Heart left ventricle (tissue), 16 donors: ENCODE measurements around the gene GALNT8. TPM values are rescaled to one million over a fixed set of nuclear protein-coding genes. Genes with fewer than 3 reads are reported as not detected.

Source experiments
- ATAC-seq, 4 donors: fragments of 200-7000 bp; cut with Tn5 transposase; one replicate each; pipeline ENCODE4 v1.9.1; 2020 to 2022; ENCODE audit warnings: moderate library complexity in 4 of 4, mild to moderate bottlenecking in 3 of 4, moderate number of reproducible peaks in 1 of 4
- DNase-seq, 5 donors: peaks; one replicate each; pipeline ENCODE4 v3.0.0-alpha.2; 2020
- H3K27ac ChIP-seq, 12 donors: fragments of 200-600 bp; sonication (generic) in 4 of 12; one replicate each; pipeline versions ENCODE4 v1.5.0 to v1.8.0; 2016 to 2022; ENCODE audit warnings: mild to moderate bottlenecking in 2 of 12
- H3K27me3 ChIP-seq, 9 donors: fragments of 200-600 bp; sonication (generic) in 2 of 9; one replicate each; pipeline versions ENCODE4 v1.5.1 to v1.8.0; 2016 to 2022; ENCODE audit warnings: mild to moderate bottlenecking in 3 of 9
- H3K36me3 ChIP-seq, 9 donors: fragments of 200-600 bp; sonication (generic) in 2 of 9; one replicate each; pipeline versions ENCODE4 v1.5.0 to v1.8.0; 2018 to 2022; ENCODE audit warnings: mild to moderate bottlenecking in 2 of 9
- H3K4me1 ChIP-seq, 12 donors: fragments of 200-600 bp; sonication (generic) in 4 of 12; one replicate each; pipeline versions ENCODE4 v1.5.0 to v1.8.0; 2016 to 2022; ENCODE audit warnings: mild to moderate bottlenecking in 3 of 12
- H3K4me3 ChIP-seq, 12 donors: fragments of 200-600 bp; sonication (generic) in 4 of 12; one replicate each; pipeline versions ENCODE4 v1.5.0 to v1.8.0; 2017 to 2022; ENCODE audit warnings: mild to moderate bottlenecking in 9 of 12, moderate library complexity in 4 of 12
- H3K9me3 ChIP-seq, 12 donors: fragments of 200-600 bp; sonication (generic) in 4 of 12; one replicate each; pipeline versions ENCODE4 v1.5.0 to v1.8.0; 2016 to 2022; ENCODE audit warnings: mild to moderate bottlenecking in 1 of 12
- POLR2A ChIP-seq, 2 donors: fragments of 450-650 bp; IDR thresholded peaks; one replicate each; pipeline ENCODE4 v1.6.1; 2017; ENCODE audit warnings: antibody characterized with exemption in 2 of 2, mild to moderate bottlenecking in 2 of 2, moderate library complexity in 2 of 2
- WGBS, 4 donors: extraction: QIAGEN DNeasy Blood & Tissue Kit in 2 of 4; methylation state at CpG; one replicate each; pipeline versions ENCODE4 v1.1.5 to v1.1.7; 2013 to 2018; 5-methylcytosine and 5-hydroxymethylcytosine counted together
- intact Hi-C, 10 donors: fragments of 100-400 bp; cut with DNase I; formaldehyde crosslinking; loops; one replicate each; pipeline versions ENCODE4 v1.11.1 to v1.14.2; 2022
- polyA plus RNA-seq, 2 donors: library from polyadenylated mRNA; stranded (reverse); fragments of 200-250 nt; gene quantifications; one replicate each; pipeline ENCODE4 v1.2.3, GENCODE V29; 2013
- total RNA-seq, 9 donors: library from RNA; depleted of rRNA in 2 of 9; stranded (reverse); fragments of >200 nt in 2 of 9; fragmentation: NEBNext Ultra II Directional in 3 of 9; extraction: Animal tissue kit (Norgen Biotek cat#: 25700) in 3 of 9; gene quantifications; one replicate each; pipeline versions ENCODE4 v1.1.0 to v1.2.4, GENCODE V29; 2016 to 2023
- TF ChIP-seq, protein P1 (sequence below), 12 donors: fragments of 200-600 bp; sonication (generic) in 4 of 12; IDR thresholded peaks; one replicate each; pipeline versions ENCODE4 v1.5.0 to v1.8.0; 2018 to 2022; ENCODE audit warnings: antibody characterized with exemption in 12 of 12, mild to moderate bottlenecking in 5 of 12
- donor health status: ischemic (EF 13 %, LVEDD 7.1; RV severe dilation, severe dysfunction).
- donor health status: healthy with polysubstance abuse.
- donor health status: DM: no; HTN: yes; CAD: no.
- donor health status: DM: no; HTN: no; CAD: no.
- donor health status: ischemic (EF 25% LVEDD 6.9; RV normal size, moderate dysfunction).
- donor health status: ischemic (EF 25% LVEDD 5.7; RV mildly dilated, moderate dysfunction).
- donor health status: healthy.
- donor health status: DM: yes; HTN: yes; CAD: no.
- donor health status: ischemic (EF 35%, LVEDD 5.7; RV mildly dilated, moderate dysfunction).
- donor health status: nonischemic (EF 11% LVEDD 7.7; RV severe dilation, severe dysfunction).
- donor health status: DM: yes; HTN: yes; CAD: no.
- donor health status: PGD.
- donor health status: ischemic (EF 29% LVEDD 5.4; RV normal size, mild dysfunction).
- donor health status: nonischemic (EF 23%, LVEDD 6.1; RV moderate dilation, normal function).

Gene GALNT8
- total and polyA plus RNA-seq, 11 donors: 0.35 to 2.6 (median 0.94) TPM

DNA sequence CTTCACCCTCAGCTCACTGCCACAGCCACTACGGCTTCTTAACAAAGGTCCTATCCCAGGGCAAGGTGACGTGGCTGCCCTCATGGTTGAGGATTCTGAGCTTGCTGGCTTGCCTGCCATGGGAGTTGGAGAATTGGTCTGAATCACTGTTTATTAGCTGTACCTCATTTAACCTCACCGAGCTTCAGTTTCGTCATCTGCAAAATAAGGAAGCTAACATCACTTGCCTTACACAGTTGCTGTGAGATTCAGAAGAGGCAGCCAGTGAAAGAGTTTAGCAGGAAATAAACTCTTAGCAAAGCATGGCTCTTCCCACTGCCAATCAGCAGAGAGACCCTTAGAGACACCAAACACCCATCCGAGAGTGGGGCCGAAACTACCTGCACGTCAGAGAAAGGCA lies 99.5 kb downstream of the GALNT8 start:
- intact Hi-C loops: no loop called here
- no peak overlapping the region for H3K27ac ChIP-seq
- H3K4me3 ChIP-seq: no peak overlapping the region
- WGBS, 4 donors: 74 to 83% (median 80%) methylated on average over 7 of the region's 7 CpGs
- ATAC-seq (peak in 1 of 4 donors; percentile 40), DNase-seq (no peak)
- TF ChIP-seq POLR2A (IDR thresholded peaks at IDR 0.05): no peak
- TF ChIP-seq, protein P1, sequence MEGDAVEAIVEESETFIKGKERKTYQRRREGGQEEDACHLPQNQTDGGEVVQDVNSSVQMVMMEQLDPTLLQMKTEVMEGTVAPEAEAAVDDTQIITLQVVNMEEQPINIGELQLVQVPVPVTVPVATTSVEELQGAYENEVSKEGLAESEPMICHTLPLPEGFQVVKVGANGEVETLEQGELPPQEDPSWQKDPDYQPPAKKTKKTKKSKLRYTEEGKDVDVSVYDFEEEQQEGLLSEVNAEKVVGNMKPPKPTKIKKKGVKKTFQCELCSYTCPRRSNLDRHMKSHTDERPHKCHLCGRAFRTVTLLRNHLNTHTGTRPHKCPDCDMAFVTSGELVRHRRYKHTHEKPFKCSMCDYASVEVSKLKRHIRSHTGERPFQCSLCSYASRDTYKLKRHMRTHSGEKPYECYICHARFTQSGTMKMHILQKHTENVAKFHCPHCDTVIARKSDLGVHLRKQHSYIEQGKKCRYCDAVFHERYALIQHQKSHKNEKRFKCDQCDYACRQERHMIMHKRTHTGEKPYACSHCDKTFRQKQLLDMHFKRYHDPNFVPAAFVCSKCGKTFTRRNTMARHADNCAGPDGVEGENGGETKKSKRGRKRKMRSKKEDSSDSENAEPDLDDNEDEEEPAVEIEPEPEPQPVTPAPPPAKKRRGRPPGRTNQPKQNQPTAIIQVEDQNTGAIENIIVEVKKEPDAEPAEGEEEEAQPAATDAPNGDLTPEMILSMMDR (IDR thresholded peaks at IDR 0.05): no peak
- peaks cover 0 to 21% (median 0%) of the 10 kb centered on the region in 12 donors for H3K4me1 ChIP-seq
- no peaks in the 10 kb centered on the region for H3K27me3 ChIP-seq
- no peaks in the 10 kb centered on the region for H3K36me3 ChIP-seq
- H3K9me3 ChIP-seq: no peaks in the 10 kb centered on the region

DNA sequence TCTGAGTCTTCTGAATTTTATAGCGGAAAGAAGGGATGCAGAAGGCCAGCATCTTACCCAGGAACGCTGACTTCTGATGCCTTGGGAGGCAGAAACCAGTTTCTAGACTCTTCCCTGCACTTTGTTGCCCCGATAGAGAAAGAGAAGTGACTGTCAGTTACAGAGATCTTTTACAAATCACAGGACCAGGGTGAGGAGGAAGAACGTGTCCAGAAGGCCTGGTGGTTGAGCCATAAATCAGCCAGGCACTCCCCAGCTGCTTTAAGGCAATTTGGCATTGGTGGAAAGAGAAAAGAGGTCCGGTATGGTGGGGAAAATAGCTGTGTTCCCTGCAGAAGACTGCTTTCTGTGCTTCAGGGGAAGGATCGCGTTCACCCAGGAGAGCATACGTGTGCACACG lies 100.8 kb downstream of the GALNT8 start:
- Histone ChIP-seq H3K4me1 (peaks cover 0 to 21% (median 1%) of the 10 kb centered on the region in 12 donors), H3K36me3 (no peaks in the 10 kb centered on the region), H3K27ac (no peak overlapping the region), H3K27me3 (no peaks in the 10 kb centered on the region), H3K9me3 (no peaks in the 10 kb centered on the region), H3K4me3 (no peak overlapping the region)
- DNase-seq (no peak), ATAC-seq (no peak)
- WGBS, 4 donors: 83 to 88% (median 86%) methylated on average over 9 of the region's 9 CpGs
- no peak for TF ChIP-seq POLR2A (IDR thresholded peaks at IDR 0.05)
- TF ChIP-seq, protein P1 (IDR thresholded peaks at IDR 0.05): no peak
- intact Hi-C loops: no loop called here

Other genes starting within 250 kb of the GALNT8 start
- gene RAD51AP1, start 181.5 kb upstream of the GALNT8 start, total RNA-seq: 1 to 10 TPM in 5 of 9 donors, under 1 TPM in 3, not detected in 1; 0.55 to 8.2 (median 1.6) TPM
- under 1 TPM; 0.19 to 0.79 TPM for gene RAD51AP1, start 181.5 kb upstream of the GALNT8 start, polyA plus RNA-seq
- gene DYRK4, start 158.2 kb upstream of the GALNT8 start, total RNA-seq: 10 to 100 TPM; 21.4 to 42.7 (median 30.7) TPM
- gene DYRK4, start 158.2 kb upstream of the GALNT8 start, polyA plus RNA-seq: 10 to 100 TPM; 35.5 to 52.5 TPM
- 1 to 10 TPM; 2.3 to 4.0 (median 3.2) TPM for gene AKAP3, start 71.3 kb upstream of the GALNT8 start, total RNA-seq
- 1 to 10 TPM; 1.9 to 2.1 TPM for gene AKAP3, start 71.3 kb upstream of the GALNT8 start, polyA plus RNA-seq
- gene NDUFA9, start 71.3 kb upstream of the GALNT8 start, total RNA-seq: 100 to 1,000 TPM in 8 of 9 donors, 10 to 100 TPM in 1; 59.2 to 333 (median 270) TPM
- gene NDUFA9, start 71.3 kb upstream of the GALNT8 start, polyA plus RNA-seq: 100 to 1,000 TPM; 155 to 200 TPM
- under 1 TPM in 2 of 9 donors, not detected in 7; 0.04 to 0.34 TPM for gene KCNA1, start 189.5 kb downstream of the GALNT8 start, total RNA-seq
- not detected for gene KCNA1, start 189.5 kb downstream of the GALNT8 start, polyA plus RNA-seq